ENCODE measurements around the gene CGB3. TPM values are rescaled to one million over a fixed set of nuclear protein-coding genes. Genes with fewer than 3 reads are reported as not detected.
A peak's percentile ranks its signal among the peaks of the same experiment; 100 is the strongest.

Gene CGB3
- total and polyA plus RNA-seq, 10 of the 15 experiments (the other 5 are each of a cell fraction or from before 2014, with no cell fraction given), result not detected

- SMC1A ChIA-PET (ENCODE audit: uncharacterized antibody, unreplicated experiment), result interaction anchor here (0.9 to 1.4 kb wide), 2 partner anchors 199 to 209 kb away, joined by 4 to 6 read pairs; no protein-coding TSS in a partner anchor
- in situ Hi-C loops (cut with MboI), result no loop called here
- no peak for DNase-seq (ENCODE audit: low read depth, low spot score)
- TF ChIP-seq EZH2 (IDR thresholded peaks at IDR 0.05; ENCODE audit: borderline replicate concordance, control insufficient read depth, low read depth, low read length) (no peak), ZNF384 (IDR thresholded peaks at IDR 0.05; ENCODE audit: borderline replicate concordance, low read depth, low read length) (no peak), SMC3 (IDR thresholded peaks at IDR 0.05; ENCODE audit: borderline replicate concordance, low read length) (peak; percentile 49; the same call in 1 of the 2 replicates), RAD21 (IDR thresholded peaks at IDR 0.05; ENCODE audit: insufficient read depth, low read depth, low read length) (peak; percentile 38), ZNF24 (IDR thresholded peaks at IDR 0.05) (peak; percentile 77), CTCF (IDR thresholded peaks at IDR 0.05 in 2 of 3, conservative IDR thresholded peaks at IDR 0.05 in 1 of 3; ENCODE audit: control insufficient read depth in 2 of 3, extremely low read depth in 1 of 3, insufficient read depth in 1 of 3, low read depth in 3 of 3, low read length in 3 of 3) (peak; percentile 43 to 81 (median 65)), PBX3 (IDR thresholded peaks at IDR 0.05; ENCODE audit: insufficient replicate concordance, low read depth, low read length) (no peak), YBX1 (IDR thresholded peaks at IDR 0.05) (no peak), GABPA (IDR thresholded peaks at IDR 0.05; ENCODE audit: low read depth) (no peak), STAT3 (IDR thresholded peaks at IDR 0.05; ENCODE audit: low read depth, low read length) (no peak), POU2F2 (IDR thresholded peaks at IDR 0.05; ENCODE audit: borderline replicate concordance, low read depth, low read length) (no peak)
- TF ChIP-seq, protein P1, sequence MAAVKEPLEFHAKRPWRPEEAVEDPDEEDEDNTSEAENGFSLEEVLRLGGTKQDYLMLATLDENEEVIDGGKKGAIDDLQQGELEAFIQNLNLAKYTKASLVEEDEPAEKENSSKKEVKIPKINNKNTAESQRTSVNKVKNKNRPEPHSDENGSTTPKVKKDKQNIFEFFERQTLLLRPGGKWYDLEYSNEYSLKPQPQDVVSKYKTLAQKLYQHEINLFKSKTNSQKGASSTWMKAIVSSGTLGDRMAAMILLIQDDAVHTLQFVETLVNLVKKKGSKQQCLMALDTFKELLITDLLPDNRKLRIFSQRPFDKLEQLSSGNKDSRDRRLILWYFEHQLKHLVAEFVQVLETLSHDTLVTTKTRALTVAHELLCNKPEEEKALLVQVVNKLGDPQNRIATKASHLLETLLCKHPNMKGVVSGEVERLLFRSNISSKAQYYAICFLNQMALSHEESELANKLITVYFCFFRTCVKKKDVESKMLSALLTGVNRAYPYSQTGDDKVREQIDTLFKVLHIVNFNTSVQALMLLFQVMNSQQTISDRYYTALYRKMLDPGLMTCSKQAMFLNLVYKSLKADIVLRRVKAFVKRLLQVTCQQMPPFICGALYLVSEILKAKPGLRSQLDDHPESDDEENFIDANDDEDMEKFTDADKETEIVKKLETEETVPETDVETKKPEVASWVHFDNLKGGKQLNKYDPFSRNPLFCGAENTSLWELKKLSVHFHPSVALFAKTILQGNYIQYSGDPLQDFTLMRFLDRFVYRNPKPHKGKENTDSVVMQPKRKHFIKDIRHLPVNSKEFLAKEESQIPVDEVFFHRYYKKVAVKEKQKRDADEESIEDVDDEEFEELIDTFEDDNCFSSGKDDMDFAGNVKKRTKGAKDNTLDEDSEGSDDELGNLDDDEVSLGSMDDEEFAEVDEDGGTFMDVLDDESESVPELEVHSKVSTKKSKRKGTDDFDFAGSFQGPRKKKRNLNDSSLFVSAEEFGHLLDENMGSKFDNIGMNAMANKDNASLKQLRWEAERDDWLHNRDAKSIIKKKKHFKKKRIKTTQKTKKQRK (IDR thresholded peaks at IDR 0.05; ENCODE audit: low read depth, low read length), result no peak
- H2AFZ ChIP-seq (ENCODE audit: control insufficient read depth, low read depth, low read length), result no peak overlapping the region
- POLR2A ChIA-PET, result no interaction called here
- peak; percentile 13 for FAIRE-seq
- H3K4me3 ChIP-seq, result no peak overlapping the region
- H3K36me3 ChIP-seq (ENCODE audit: control insufficient read depth in 2 of 2, insufficient read depth in 2 of 2, low read length in 1 of 2), result peaks cover 4% of the 10 kb centered on the region in 2 experiments
- H3K4me1 ChIP-seq (ENCODE audit: control insufficient read depth, insufficient read depth, low read length), result no peaks in the 10 kb centered on the region
- no peaks in the 10 kb centered on the region for H3K9me3 ChIP-seq (replicated peaks; ENCODE audit: control insufficient read depth, insufficient read depth, low read length)
- H3K9ac ChIP-seq (ENCODE audit: control insufficient read depth, insufficient read depth, low read length), result no peak overlapping the region
- H3K4me2 ChIP-seq (ENCODE audit: control insufficient read depth, insufficient read depth), result no peak overlapping the region
- RAD21 ChIA-PET (ENCODE audit: unreplicated experiment), result interaction anchor here (0.6 to 0.9 kb wide), 2 partner anchors 209 to 224 kb away, joined by 3 read pairs; no protein-coding TSS in a partner anchor
- intact Hi-C loops (cut with micrococcal nuclease; ENCODE audit: unreplicated experiment), result no loop called here
- 43% methylated on average over 16 of the region's 16 CpGs for WGBS (ENCODE audit: insufficient coverage, insufficient replicate concordance, low lambda C conversion rate, missing lambda C conversion rate)
- H3K27me3 ChIP-seq (replicated peaks in 1 of 2; ENCODE audit: control insufficient read depth in 2 of 2, insufficient read depth in 2 of 2, low read length in 1 of 2), result no peaks in the 10 kb centered on the region
- CTCF ChIA-PET, result interaction anchor here (0.9 to 3.1 kb wide), 7 partner anchors 8 to 354 kb away, joined by 3 to 16 read pairs (median 4); partner anchors contain the start of gene CA11
- BruUV-seq (replicated peaks), result no TSS peak
- H4K20me1 ChIP-seq (ENCODE audit: control insufficient read depth, insufficient read depth), result no peaks in the 10 kb centered on the region
- peaks cover 16% of the 10 kb centered on the region for H3K79me2 ChIP-seq (ENCODE audit: control insufficient read depth, insufficient read depth, low read length)
- ATAC-seq, result peak; percentile 84
- H3K27ac ChIP-seq (ENCODE audit: control insufficient read depth, insufficient read depth), result no peak overlapping the region
These were observed 24.4 kb downstream of the CGB3 start for GRCh38 chr19:48999481-49000325.

Measured in GM12878 (cell line).